ENCODE measurements around the gene CDS2. TPM values are rescaled to one million over a fixed set of nuclear protein-coding genes. Genes with fewer than 3 reads are reported as not detected.

Gene CDS2
- total and polyA plus RNA-seq, 2 experiments from 2014 or later, result 16.8 to 40.8 TPM

- no peak for TF ChIP-seq REST (IDR thresholded peaks at IDR 0.05; ENCODE audit: unreplicated experiment)
- no peak for TF ChIP-seq ZNF331 (CRISPR knock-in tag; IDR thresholded peaks at IDR 0.05; ENCODE audit: low read depth)
- no peak for TF ChIP-seq EZH2 (IDR thresholded peaks at IDR 0.05; ENCODE audit: low read depth, unreplicated experiment)
- no peak for TF ChIP-seq EZH2phosphoT487 (IDR thresholded peaks at IDR 0.05; ENCODE audit: unreplicated experiment)
- no peak for TF ChIP-seq STAT1 (IDR thresholded peaks at IDR 0.05; ENCODE audit: unreplicated experiment)
- TF ChIP-seq CREB1 (CRISPR knock-in tag; IDR thresholded peaks at IDR 0.05; ENCODE audit: low read depth), result no peak
- no peak for TF ChIP-seq JUNB (IDR thresholded peaks at IDR 0.05; ENCODE audit: unreplicated experiment)
- TF ChIP-seq ETS1 (IDR thresholded peaks at IDR 0.05), result no peak
Measured at GRCh38 chr20:5095931-5096330, 30.9 kb upstream of the CDS2 start (continued).

GRCh38 chr20:5096463-5096862 is 30.3 kb upstream of the CDS2 start:
- Histone ChIP-seq H3K27me3 (ENCODE audit: insufficient read depth) (no peaks in the 10 kb centered on the region), H4K20me1 (replicated peaks; ENCODE audit: insufficient read depth) (peaks cover 3% of the 10 kb centered on the region; the same call in 1 of the 2 replicates), H2AFZ (no peak overlapping the region), H3K27ac (ENCODE audit: low read depth) (no peak overlapping the region), H3K36me3 (ENCODE audit: insufficient read depth) (peaks cover 14% of the 10 kb centered on the region), H3K4me3 (no peak overlapping the region), H3K9me2 (ENCODE audit: insufficient read depth) (no peaks in the 10 kb centered on the region), H3K4me1 (ENCODE audit: insufficient read depth) (no peaks in the 10 kb centered on the region), H3F3A (replicated peaks; ENCODE audit: low read depth) (peaks cover under 1% of the 10 kb centered on the region), H3K4me2 (no peak overlapping the region), H3K79me2 (replicated peaks; ENCODE audit: insufficient read depth) (no peaks in the 10 kb centered on the region)
- Mint-ChIP-seq H3K4me3 (no peak overlapping the region), H3K27ac (no peak overlapping the region), H3K27me3 (ENCODE audit: insufficient read depth, low read depth, poor library complexity) (peaks cover 2% of the 10 kb centered on the region), H3K36me3 (ENCODE audit: low read depth) (peaks cover 37% of the 10 kb centered on the region), H3K9me3 (no peaks in the 10 kb centered on the region), H3K4me1 (no peaks in the 10 kb centered on the region)
- no peak for DNase-seq (ENCODE audit: low spot score)
- no peak for ATAC-seq
- no peak for TF ChIP-seq NANOG (IDR thresholded peaks at IDR 0.05; ENCODE audit: borderline replicate concordance)
- TF ChIP-seq EZH2 (IDR thresholded peaks at IDR 0.05; ENCODE audit: low read depth, unreplicated experiment), result no peak
- TF ChIP-seq CTCF (conservative IDR thresholded peaks at IDR 0.05; ENCODE audit: low read depth in 2 of 2), result no peak
- no peak for TF ChIP-seq POLR2AphosphoS5 (IDR thresholded peaks at IDR 0.05; ENCODE audit: low read depth)
- TF ChIP-seq REST (IDR thresholded peaks at IDR 0.05; ENCODE audit: unreplicated experiment), result no peak
